ENCODE data around the gene CLRN3. TPM values are rescaled to one million over a fixed set of nuclear protein-coding genes. Genes with fewer than 3 reads are reported as not detected.

The CLRN3 gene
- total and polyA plus RNA-seq, 9 of the 15 experiments (the other 6 are each of a cell fraction or from before 2014, with no cell fraction given), result not detected

DNA sequence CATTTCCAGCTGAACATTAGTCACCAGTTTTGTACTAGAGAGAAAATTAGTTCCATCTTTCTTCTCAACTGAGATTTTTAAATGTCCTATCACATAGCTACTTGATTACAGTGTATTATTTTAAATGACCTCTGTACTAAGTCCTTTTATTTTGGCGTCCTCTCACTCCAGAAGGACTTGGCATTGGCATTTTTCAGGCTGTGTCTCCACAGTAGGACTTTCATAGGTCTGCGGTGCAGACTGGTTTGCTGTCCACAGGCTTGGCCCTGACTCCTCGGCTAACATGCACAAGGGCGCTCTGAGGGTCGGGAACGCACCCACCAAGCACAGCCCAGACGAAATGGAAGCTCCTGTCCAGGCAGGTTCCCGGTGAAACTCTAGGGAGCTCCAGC lies 20.6 kb upstream of the CLRN3 start:
- Histone ChIP-seq H3K9me1 (ENCODE audit: control insufficient read depth, insufficient read depth, low read length) (no peaks in the 10 kb centered on the region), H3K36me3 (ENCODE audit: control insufficient read depth, insufficient read depth, low read length) (no peaks in the 10 kb centered on the region), H3K27ac (ENCODE audit: extremely low read depth, low read depth, low read length) (no peak overlapping the region), H3K79me2 (ENCODE audit: control insufficient read depth, insufficient read depth, low read length) (no peaks in the 10 kb centered on the region), H3K9ac (ENCODE audit: insufficient read depth in 1 of 2, low read depth in 2 of 2, low read length in 2 of 2) (no peak overlapping the region), H3K4me3 (no peak overlapping the region), H3K4me1 (replicated peaks in 1 of 2; ENCODE audit: control insufficient read depth in 2 of 2, insufficient read depth in 2 of 2, low read length in 2 of 2) (no peaks in the 10 kb centered on the region), H2AFZ (ENCODE audit: low read depth, low read length) (no peak overlapping the region), H3K27me3 (ENCODE audit: control insufficient read depth in 2 of 2, insufficient read depth in 2 of 2, low read length in 2 of 2) (0 out of 5 replicates have a peak, but pooled peaks cover 0 to 5% of the 10 kb centered on the region in 2 experiments), H3K4me2 (ENCODE audit: insufficient read depth, low read length) (no peak overlapping the region), H3K9me3 (replicated peaks; ENCODE audit: control insufficient read depth, insufficient read depth, low read depth, low read length) (no peaks in the 10 kb centered on the region), H4K20me1 (replicated peaks; ENCODE audit: control insufficient read depth, insufficient read depth, low read length) (no peaks in the 10 kb centered on the region)
- intact Hi-C loops (cut with micrococcal nuclease) (no loop called here), in situ Hi-C loops (cut with MboI) (no loop called here)
- no peak for DNase-seq (ENCODE audit: extremely low read depth in 1 of 4, low spot score in 3 of 4)
- CTCF ChIA-PET (ENCODE audit: low intra/inter-chr PET ratio), result no interaction called here
- POLR2A ChIA-PET, result no interaction called here
- 0% methylated on average over 8 of the region's 8 CpGs for WGBS (ENCODE audit: insufficient coverage, low coverage, missing lambda C conversion rate)
- no peak for ATAC-seq
- no peak for FAIRE-seq
- no TSS peak for BruUV-seq (replicated peaks)
- TF ChIP-seq GATA2 (CRISPR knock-in tag; IDR thresholded peaks at IDR 0.05) (no peak), MCM5 (IDR thresholded peaks at IDR 0.05; ENCODE audit: low read depth) (no peak), TCF7L2 (IDR thresholded peaks at IDR 0.05; ENCODE audit: low read depth, low read length) (no peak), ILK (tag; IDR thresholded peaks at IDR 0.05; ENCODE audit: borderline replicate concordance, low read depth) (no peak), NRF1 (conservative IDR thresholded peaks at IDR 0.05 in 1 of 2, IDR thresholded peaks at IDR 0.05 in 1 of 2) (no peak), TEAD1 (CRISPR knock-in tag; IDR thresholded peaks at IDR 0.05) (no peak), IRF2 (CRISPR knock-in tag; IDR thresholded peaks at IDR 0.05) (no peak), RAD21 (CRISPR knock-in tag; conservative IDR thresholded peaks at IDR 0.05 in 1 of 2, IDR thresholded peaks at IDR 0.05 in 1 of 2) (no peak), TBL1XR1 (IDR thresholded peaks at IDR 0.05; ENCODE audit: low read length in 2 of 2) (no peak), ZNF274 (IDR thresholded peaks at IDR 0.05; ENCODE audit: borderline replicate concordance, low read depth, low read length) (no peak), FOXK2 (conservative IDR thresholded peaks at IDR 0.05 in 1 of 2, IDR thresholded peaks at IDR 0.05 in 1 of 2; ENCODE audit: low read depth in 2 of 2) (no peak)
- TF ChIP-seq, protein P1, sequence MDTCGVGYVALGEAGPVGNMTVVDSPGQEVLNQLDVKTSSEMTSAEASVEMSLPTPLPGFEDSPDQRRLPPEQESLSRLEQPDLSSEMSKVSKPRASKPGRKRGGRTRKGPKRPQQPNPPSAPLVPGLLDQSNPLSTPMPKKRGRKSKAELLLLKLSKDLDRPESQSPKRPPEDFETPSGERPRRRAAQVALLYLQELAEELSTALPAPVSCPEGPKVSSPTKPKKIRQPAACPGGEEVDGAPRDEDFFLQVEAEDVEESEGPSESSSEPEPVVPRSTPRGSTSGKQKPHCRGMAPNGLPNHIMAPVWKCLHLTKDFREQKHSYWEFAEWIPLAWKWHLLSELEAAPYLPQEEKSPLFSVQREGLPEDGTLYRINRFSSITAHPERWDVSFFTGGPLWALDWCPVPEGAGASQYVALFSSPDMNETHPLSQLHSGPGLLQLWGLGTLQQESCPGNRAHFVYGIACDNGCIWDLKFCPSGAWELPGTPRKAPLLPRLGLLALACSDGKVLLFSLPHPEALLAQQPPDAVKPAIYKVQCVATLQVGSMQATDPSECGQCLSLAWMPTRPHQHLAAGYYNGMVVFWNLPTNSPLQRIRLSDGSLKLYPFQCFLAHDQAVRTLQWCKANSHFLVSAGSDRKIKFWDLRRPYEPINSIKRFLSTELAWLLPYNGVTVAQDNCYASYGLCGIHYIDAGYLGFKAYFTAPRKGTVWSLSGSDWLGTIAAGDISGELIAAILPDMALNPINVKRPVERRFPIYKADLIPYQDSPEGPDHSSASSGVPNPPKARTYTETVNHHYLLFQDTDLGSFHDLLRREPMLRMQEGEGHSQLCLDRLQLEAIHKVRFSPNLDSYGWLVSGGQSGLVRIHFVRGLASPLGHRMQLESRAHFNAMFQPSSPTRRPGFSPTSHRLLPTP (IDR thresholded peaks at IDR 0.05; ENCODE audit: borderline replicate concordance, extremely low read depth, insufficient read length), result no peak
- TF ChIP-seq, protein P2, sequence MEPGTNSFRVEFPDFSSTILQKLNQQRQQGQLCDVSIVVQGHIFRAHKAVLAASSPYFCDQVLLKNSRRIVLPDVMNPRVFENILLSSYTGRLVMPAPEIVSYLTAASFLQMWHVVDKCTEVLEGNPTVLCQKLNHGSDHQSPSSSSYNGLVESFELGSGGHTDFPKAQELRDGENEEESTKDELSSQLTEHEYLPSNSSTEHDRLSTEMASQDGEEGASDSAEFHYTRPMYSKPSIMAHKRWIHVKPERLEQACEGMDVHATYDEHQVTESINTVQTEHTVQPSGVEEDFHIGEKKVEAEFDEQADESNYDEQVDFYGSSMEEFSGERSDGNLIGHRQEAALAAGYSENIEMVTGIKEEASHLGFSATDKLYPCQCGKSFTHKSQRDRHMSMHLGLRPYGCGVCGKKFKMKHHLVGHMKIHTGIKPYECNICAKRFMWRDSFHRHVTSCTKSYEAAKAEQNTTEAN (CRISPR knock-in tag; IDR thresholded peaks at IDR 0.05), result no peak
- TF ChIP-seq, protein P3, sequence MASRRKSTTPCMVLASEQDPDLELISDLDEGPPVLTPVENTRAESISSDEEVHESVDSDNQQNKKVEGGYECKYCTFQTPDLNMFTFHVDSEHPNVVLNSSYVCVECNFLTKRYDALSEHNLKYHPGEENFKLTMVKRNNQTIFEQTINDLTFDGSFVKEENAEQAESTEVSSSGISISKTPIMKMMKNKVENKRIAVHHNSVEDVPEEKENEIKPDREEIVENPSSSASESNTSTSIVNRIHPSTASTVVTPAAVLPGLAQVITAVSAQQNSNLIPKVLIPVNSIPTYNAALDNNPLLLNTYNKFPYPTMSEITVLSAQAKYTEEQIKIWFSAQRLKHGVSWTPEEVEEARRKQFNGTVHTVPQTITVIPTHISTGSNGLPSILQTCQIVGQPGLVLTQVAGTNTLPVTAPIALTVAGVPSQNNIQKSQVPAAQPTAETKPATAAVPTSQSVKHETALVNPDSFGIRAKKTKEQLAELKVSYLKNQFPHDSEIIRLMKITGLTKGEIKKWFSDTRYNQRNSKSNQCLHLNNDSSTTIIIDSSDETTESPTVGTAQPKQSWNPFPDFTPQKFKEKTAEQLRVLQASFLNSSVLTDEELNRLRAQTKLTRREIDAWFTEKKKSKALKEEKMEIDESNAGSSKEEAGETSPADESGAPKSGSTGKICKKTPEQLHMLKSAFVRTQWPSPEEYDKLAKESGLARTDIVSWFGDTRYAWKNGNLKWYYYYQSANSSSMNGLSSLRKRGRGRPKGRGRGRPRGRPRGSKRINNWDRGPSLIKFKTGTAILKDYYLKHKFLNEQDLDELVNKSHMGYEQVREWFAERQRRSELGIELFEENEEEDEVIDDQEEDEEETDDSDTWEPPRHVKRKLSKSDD (conservative IDR thresholded peaks at IDR 0.05; ENCODE audit: low read length), result no peak
